22Rv1 (cell line): ENCODE results near the gene LRRC19.

ENCODE experiments used
- H3K27ac ChIP-seq: fragments of 450-650 bp; 2 replicates; pipeline ENCODE4 v1.5.1; 2017
- ZFX ChIP-seq: fragments of 450-650 bp; IDR thresholded peaks from 2 replicates; pipeline ENCODE4 v1.6.1; 2017; ENCODE audit warnings: antibody characterized with exemption, borderline replicate concordance
- TF ChIP-seq, protein P1 (sequence below): fragments of 450-650 bp; IDR thresholded peaks from 2 replicates; pipeline ENCODE4 v1.5.1; 2017; ENCODE audit warnings: mild to moderate bottlenecking

Gene LRRC19

DNA sequence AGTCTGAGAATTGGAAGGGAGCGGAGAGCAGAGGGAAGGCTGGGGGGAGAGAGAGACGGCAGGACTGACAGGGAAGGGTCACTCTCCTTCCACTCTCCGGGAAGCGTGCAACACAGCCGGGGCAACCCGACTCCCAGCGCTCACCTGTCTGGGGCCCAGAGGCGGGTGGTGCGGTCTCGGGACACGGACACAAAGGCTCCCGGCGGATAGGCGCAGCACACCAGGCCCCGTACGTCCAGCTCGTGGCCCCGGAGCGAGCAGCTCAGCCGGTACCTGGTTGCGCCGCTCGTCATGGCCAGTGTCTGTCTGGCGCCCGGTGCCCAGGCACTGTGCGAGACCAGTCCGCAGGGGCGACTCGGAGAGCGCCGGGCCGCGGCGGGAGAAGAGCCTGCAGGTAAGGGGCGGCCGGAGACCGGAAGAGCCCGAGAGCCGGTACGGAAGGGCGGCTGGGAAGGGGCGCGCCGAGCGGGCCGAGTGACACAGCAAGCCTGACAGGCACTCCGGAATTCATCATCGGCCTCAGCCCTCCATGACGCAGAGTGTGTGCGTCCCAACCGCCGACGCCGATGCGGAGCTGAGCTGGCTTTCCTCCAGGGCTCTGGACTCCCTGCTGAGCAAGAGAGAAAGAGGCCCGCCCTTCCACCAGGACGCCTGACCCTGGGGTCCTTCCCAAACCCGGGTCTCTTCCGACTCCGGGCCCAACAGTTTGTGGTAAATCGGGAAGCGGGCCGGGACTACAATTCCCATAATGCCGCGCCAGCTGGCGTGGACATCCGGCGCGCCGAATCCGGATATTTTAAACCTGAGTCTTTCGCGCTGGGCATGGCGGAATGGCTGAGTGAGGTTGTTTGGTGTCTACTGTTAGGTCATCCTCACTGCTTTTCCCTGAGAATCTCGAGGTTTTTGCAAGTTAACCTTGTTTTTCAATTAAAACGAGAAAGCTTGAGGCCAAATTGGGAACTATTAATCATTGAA, 58.4 kb downstream of the LRRC19 start, which contains the start of gene PLAA:
Gene PLAA (minus strand): TSS at position 490 of the 975 bp plus-strand sequence. CDS start 197 bp downstream, at position 293.
- peak within 1 kb of the TSS; percentile 91 for H3K27ac ChIP-seq
- TF ChIP-seq, protein P1, sequence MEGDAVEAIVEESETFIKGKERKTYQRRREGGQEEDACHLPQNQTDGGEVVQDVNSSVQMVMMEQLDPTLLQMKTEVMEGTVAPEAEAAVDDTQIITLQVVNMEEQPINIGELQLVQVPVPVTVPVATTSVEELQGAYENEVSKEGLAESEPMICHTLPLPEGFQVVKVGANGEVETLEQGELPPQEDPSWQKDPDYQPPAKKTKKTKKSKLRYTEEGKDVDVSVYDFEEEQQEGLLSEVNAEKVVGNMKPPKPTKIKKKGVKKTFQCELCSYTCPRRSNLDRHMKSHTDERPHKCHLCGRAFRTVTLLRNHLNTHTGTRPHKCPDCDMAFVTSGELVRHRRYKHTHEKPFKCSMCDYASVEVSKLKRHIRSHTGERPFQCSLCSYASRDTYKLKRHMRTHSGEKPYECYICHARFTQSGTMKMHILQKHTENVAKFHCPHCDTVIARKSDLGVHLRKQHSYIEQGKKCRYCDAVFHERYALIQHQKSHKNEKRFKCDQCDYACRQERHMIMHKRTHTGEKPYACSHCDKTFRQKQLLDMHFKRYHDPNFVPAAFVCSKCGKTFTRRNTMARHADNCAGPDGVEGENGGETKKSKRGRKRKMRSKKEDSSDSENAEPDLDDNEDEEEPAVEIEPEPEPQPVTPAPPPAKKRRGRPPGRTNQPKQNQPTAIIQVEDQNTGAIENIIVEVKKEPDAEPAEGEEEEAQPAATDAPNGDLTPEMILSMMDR: peak; percentile 17
- TF ChIP-seq ZFX: no peak

DNA sequence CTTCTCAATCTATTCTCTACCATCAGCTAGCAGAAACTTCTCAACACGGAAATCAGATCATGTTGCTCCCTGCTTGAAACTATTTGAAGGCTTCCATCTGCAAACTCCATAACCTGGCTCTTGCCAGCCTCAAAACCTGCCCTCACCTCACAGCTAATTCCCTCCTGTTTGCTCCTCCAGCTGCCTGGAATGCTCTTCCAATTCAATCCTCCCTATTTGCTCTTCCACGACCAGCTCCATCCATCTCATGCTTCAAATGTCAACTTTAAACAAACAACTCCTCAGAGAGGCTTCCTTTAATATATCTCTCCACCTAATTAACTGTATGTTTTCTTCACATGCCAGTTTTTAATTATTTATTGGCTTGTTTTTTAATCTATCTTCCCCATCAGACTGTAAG, 59.9 kb downstream of the LRRC19 start:
- H3K27ac ChIP-seq: 0 out of 2 replicates have a peak overlapping the region, but pooled peaks have one; percentile 91
- TF ChIP-seq, protein P1: no peak
- no peak for TF ChIP-seq ZFX
